GM12892 (cell line): ENCODE data around the gene TEC.
A peak's percentile ranks its signal among the peaks of the same experiment; 100 is the strongest.

Source experiments
- DNase-seq: peaks from one replicate; pipeline ENCODE4 v3.0.0; 2011; ENCODE audit not compliant: insufficient read length
- FAIRE-seq: peaks from 2 replicates; lab custom pipeline; 2011; peaks lifted over from hg19 to GRCh38; lab: Jason Lieb, UNC
- POLR2A ChIP-seq: IDR thresholded peaks from 2 replicates; pipeline ENCODE4 v1.6.1; 2011; ENCODE audit warnings: low read depth, low read length, control low read depth
- POLR2AphosphoS5 ChIP-seq: IDR thresholded peaks from 2 replicates; pipeline ENCODE4 v1.6.1; 2011; ENCODE audit warnings: low read depth, low read length, control low read depth
- TAF1 ChIP-seq: IDR thresholded peaks from 2 replicates; pipeline ENCODE4 v1.6.1; 2011; ENCODE audit warnings: low read depth, mild to moderate bottlenecking, control low read depth, low read length, borderline replicate concordance

The TEC gene

GRCh38 chr4:48120132-48120531 is 149.5 kb downstream of the TEC start:
- DNase-seq (no peak), FAIRE-seq (no peak)
- no peak for TF ChIP-seq TAF1
- TF ChIP-seq POLR2AphosphoS5 = no peak
- no peak for TF ChIP-seq POLR2A

GRCh38 chr4:48119646-48120045 is 150.0 kb downstream of the TEC start:
- FAIRE-seq = no peak

GRCh38 chr4:48118081-48118480 is 151.6 kb downstream of the TEC start:
- FAIRE-seq = no peak
- TF ChIP-seq POLR2A (no peak), TAF1 (no peak), POLR2AphosphoS5 (no peak)
- DNase-seq = no peak

More at GRCh38 chr4:48119646-48120045, 150.0 kb downstream of the TEC start:
- no peak for DNase-seq
- TF ChIP-seq TAF1 (no peak), POLR2AphosphoS5 (no peak), POLR2A (no peak)

- FAIRE-seq (no peak), DNase-seq (no peak)
- TF ChIP-seq TAF1 (no peak), POLR2AphosphoS5 (no peak)
These were observed 153.1 kb downstream of the TEC start for GRCh38 chr4:48116582-48116981.

- TF ChIP-seq TAF1 (no peak), POLR2A (no peak), POLR2AphosphoS5 (no peak)
- FAIRE-seq (no peak), DNase-seq (no peak)
These were observed 155.2 kb downstream of the TEC start for GRCh38 chr4:48114412-48114811.

GRCh38 chr4:48112017-48112667 is 157.5 kb downstream of the TEC start:
- DNase-seq = no peak

GRCh38 chr4:48110452-48110978 is 159.1 kb downstream of the TEC start:
- DNase-seq (no peak), FAIRE-seq (no peak)
- TF ChIP-seq POLR2AphosphoS5 (no peak), POLR2A (no peak), TAF1 (no peak)

More at GRCh38 chr4:48112017-48112667, 157.5 kb downstream of the TEC start:
- FAIRE-seq = no peak
- TF ChIP-seq POLR2AphosphoS5 = no peak
- no peak for TF ChIP-seq POLR2A
- no peak for TF ChIP-seq TAF1

- DNase-seq (peak; percentile 9), FAIRE-seq (peak; percentile 83)
- no peak for TF ChIP-seq POLR2A
- no peak for TF ChIP-seq TAF1
- TF ChIP-seq POLR2AphosphoS5 = no peak
These were observed 160.0 kb downstream of the TEC start for GRCh38 chr4:48109413-48110263.

GRCh38 chr4:48108309-48109073 is 161.1 kb downstream of the TEC start:
- TF ChIP-seq POLR2AphosphoS5 = no peak
- TF ChIP-seq POLR2A = no peak
- no peak for TF ChIP-seq TAF1
- DNase-seq (no peak), FAIRE-seq (no peak)

GRCh38 chr4:48105230-48105629 is 164.4 kb downstream of the TEC start:
- no peak for TF ChIP-seq TAF1
- no peak for TF ChIP-seq POLR2AphosphoS5
- TF ChIP-seq POLR2A = no peak
- DNase-seq (no peak), FAIRE-seq (no peak)
